WI38 (cell line): Measurements from ENCODE around the gene A1BG.

Experiments
- H3K4me3 ChIP-seq: 2 replicates; pipeline ENCODE4 v1.5.1; 2011; ENCODE audit warnings: low read depth, mild to moderate bottlenecking, control low read depth, low read length
- CTCF ChIP-seq: IDR thresholded peaks from 2 replicates; pipeline ENCODE4 v1.5.1; 2012; ENCODE audit warnings: low read depth, mild to moderate bottlenecking, control low read depth, low read length

The A1BG gene

DNA sequence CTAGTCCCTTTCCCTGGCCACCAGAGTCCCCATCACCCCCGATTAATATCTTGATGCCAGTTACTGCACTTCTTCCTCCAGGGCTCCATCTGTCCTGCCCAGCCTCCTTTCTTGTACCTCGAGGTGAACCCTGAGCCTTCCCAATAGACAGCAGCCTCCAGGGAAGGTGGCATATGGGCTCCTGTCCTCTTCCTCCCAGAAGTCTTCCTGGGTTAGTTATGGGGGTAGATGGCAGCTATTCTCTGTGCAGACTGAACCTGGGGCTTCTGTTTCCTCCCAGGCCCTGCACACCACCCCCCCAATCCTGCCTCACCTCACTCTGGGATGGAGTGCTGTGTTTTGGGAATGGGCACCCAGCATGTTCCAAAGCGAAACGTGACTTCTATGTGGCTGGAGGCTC lies 44.8 kb upstream of the A1BG start:
- no peak overlapping the region for H3K4me3 ChIP-seq
- no peak for TF ChIP-seq CTCF

DNA sequence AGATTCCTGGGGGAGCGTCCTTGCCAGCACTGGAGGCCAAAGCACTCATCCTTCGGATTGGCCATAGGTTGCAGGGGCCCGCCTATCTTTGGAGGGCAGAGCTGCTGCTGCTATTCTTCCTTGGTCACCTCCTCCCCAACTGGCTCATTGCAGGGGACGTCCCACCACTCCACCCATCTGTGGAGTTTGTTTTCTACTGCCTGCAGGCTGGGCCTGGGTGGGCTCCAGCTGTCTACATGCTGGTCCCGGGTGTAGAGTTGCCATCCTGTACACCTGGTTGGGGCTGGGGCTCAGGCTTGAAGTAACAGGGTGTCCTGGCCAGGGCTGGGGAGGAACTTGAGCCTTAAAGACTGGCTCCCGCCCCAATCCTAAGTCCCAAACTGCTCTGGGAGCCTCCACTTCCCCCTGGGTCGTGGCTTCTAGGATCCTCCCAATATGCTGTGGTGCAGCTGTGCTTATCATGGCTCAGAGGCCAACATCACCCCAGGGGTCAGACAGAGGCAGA lies 44.3 kb upstream of the A1BG start:
- H3K4me3 ChIP-seq: no peak overlapping the region
- no peak for TF ChIP-seq CTCF

GRCh38 chr19:58396691-58397532 lies 43.6 kb upstream of the A1BG start:
- H3K4me3 ChIP-seq: no peak overlapping the region
- no peak for TF ChIP-seq CTCF

DNA sequence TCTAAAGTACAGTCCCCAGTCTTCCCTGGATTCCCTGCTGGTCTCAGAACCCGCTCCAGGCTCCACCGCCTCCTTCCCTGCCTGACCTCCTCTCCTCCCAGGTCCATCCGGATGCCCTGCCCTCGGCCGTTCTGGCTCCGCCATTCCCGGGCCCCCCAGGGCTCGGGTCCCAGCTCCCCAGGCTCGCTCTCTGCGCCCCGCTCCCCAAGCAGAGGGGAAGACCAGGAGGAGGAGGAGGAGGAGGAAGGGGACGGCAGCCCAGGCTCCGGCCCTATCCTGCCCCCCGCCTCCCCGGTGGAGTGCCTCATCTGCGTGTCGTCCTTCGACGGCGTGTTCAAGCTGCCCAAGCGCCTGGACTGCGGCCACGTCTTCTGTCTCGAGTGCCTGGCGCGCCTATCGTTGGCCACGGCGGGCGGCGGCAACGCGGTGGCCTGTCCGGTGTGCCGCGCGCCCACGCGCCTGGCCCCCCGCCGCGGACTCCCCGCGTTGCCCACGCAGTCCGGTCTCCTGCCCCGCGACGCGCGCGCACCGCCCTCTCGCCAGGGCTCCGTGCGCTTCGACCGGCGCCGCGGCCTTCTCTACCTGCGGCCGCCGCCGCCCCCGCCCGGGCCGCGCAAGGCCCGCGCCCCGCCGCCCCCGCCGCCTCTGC lies 42.8 kb upstream of the A1BG start:
- TF ChIP-seq CTCF: no peak

DNA sequence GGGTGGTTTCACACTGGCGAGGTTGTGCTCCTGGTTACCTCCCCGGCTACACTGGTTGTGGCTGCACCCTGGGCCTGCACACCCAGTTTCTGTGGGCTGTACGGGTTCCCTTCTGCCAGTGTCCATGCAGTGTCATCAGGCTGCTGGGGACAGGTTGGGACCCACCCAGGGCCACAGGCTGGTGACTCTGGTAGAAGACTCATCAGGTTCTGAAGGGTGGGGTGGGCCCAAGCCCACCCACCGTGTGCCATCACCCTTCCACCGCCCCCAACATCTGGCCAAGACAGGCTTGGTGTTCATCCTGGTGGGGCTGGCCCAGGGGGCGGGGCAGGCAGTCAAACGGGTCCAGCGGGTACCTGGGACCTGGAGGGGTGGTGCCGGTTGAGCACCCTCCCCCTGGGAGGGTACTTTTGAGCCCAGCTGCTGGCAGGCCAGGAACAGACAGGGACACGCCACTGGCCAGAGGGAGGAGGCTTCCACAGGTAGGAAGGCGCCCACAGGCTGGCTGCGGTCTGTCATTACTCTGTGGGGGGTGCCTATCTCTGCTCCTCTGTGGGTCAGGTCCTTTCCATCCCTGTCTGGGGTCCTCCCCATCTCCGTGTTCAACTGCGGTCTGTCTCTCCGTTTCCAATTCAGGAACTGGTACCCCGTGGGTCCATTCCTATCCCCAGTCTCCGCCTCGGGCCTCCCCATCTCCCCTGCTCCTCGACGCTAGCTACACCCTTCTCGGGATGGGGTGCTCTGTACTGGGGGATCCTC lies 42.1 kb upstream of the A1BG start, which contains the start of gene RNF225:
TSS of gene RNF225 (plus strand) at position 437 of the 759 bp plus-strand sequence. CDS start 434 bp downstream, outside the sequence.
- H3K4me3 ChIP-seq: no peak within 1 kb of the TSS
- TF ChIP-seq CTCF: no peak

More for the DNA sequence above, 42.8 kb upstream of the A1BG start:
- no peak overlapping the region for H3K4me3 ChIP-seq

- no peak overlapping the region for H3K4me3 ChIP-seq
- no peak for TF ChIP-seq CTCF
Observed at GRCh38 chr19:58394821-58395219, 41.5 kb upstream of the A1BG start.
